GM23338 (cell line): Measurements from ENCODE around the gene RAB3GAP1. TPM values are rescaled to one million over a fixed set of nuclear protein-coding genes. Genes with fewer than 3 reads are reported as not detected.

Experiments used
- ATAC-seq: fragments of 200-7000 bp; cut with Tn5 transposase; 3 replicates; pipeline ENCODE4 v1.9.1; 2020
- DNase-seq: peaks from one replicate; pipeline ENCODE4 v3.0.0-alpha.2; 2015; ENCODE audit warnings: low spot score
- H2AFZ ChIP-seq: fragments of 200-600 bp; sonication (generic); 2 replicates; pipeline ENCODE4 v1.8.0; 2016; ENCODE audit warnings: antibody characterized with exemption, mild to moderate bottlenecking, moderate library complexity
- H3F3A ChIP-seq: fragments of 200-600 bp; sonication (generic); replicated peaks from 2 replicates; pipeline ENCODE4 v1.8.0; 2017; ENCODE audit warnings: antibody characterized with exemption, mixed run types, low read depth
- H3K27ac ChIP-seq: fragments of 200-600 bp; sonication (generic); 2 replicates; pipeline ENCODE4 v1.6.1; 2016; ENCODE audit warnings: low read depth
- H3K27me3 ChIP-seq: fragments of 200-600 bp; sonication (generic); 2 replicates; pipeline ENCODE4 v1.8.0; 2016; ENCODE audit warnings: mild to moderate bottlenecking, mixed run types, moderate library complexity; ENCODE audit not compliant: insufficient read depth
- H3K36me3 ChIP-seq: fragments of 200-600 bp; sonication (generic); 2 replicates; pipeline ENCODE4 v1.8.0; 2016; ENCODE audit warnings: mild to moderate bottlenecking; ENCODE audit not compliant: insufficient read depth
- H3K4me1 ChIP-seq: fragments of 200-600 bp; sonication (generic); 2 replicates; pipeline ENCODE4 v1.8.0; 2016; ENCODE audit warnings: mild to moderate bottlenecking, moderate library complexity; ENCODE audit not compliant: insufficient read depth
- H3K4me2 ChIP-seq: fragments of 200-600 bp; sonication (generic); 2 replicates; pipeline ENCODE4 v1.7.1; 2017; ENCODE audit warnings: mixed run types
- H3K4me3 ChIP-seq: fragments of 200-600 bp; sonication (generic); 2 replicates; pipeline ENCODE4 v1.6.1; 2016; ENCODE audit warnings: mixed run types
- H3K79me2 ChIP-seq: fragments of 200-600 bp; sonication (generic); replicated peaks from 2 replicates; pipeline ENCODE4 v1.8.0; 2017; ENCODE audit warnings: mild to moderate bottlenecking; ENCODE audit not compliant: insufficient read depth
- H3K9me2 ChIP-seq: fragments of 200-600 bp; sonication (generic); 2 replicates; pipeline ENCODE4 v1.8.0; 2017; ENCODE audit not compliant: insufficient read depth
- H4K20me1 ChIP-seq: fragments of 200-600 bp; sonication (generic); replicated peaks from 2 replicates; pipeline ENCODE4 v1.8.0; 2017; ENCODE audit warnings: mild to moderate bottlenecking; ENCODE audit not compliant: insufficient read depth
- H3K27ac Mint-ChIP-seq: 2 replicates; pipeline ENCODE4 v1.8.0; 2020; ENCODE audit warnings: inconsistent platforms, mild to moderate bottlenecking, moderate library complexity, mixed read lengths
- H3K27me3 Mint-ChIP-seq: 3 replicates; pipeline ENCODE4 v1.8.0; 2022; ENCODE audit warnings: low read depth, mild to moderate bottlenecking, moderate library complexity, mixed read lengths, inconsistent platforms; ENCODE audit not compliant: insufficient read depth, poor library complexity
- H3K36me3 Mint-ChIP-seq: 3 replicates; pipeline ENCODE4 v1.8.0; 2021; ENCODE audit warnings: low read depth, mild to moderate bottlenecking, inconsistent platforms, moderate library complexity, mixed read lengths
- H3K4me1 Mint-ChIP-seq: 3 replicates; pipeline ENCODE4 v1.8.0; 2020; ENCODE audit warnings: mild to moderate bottlenecking, inconsistent platforms, mixed read lengths
- H3K4me3 Mint-ChIP-seq: 3 replicates; pipeline ENCODE4 v1.8.0; 2021; ENCODE audit warnings: moderate library complexity, mild to moderate bottlenecking, inconsistent platforms, mixed read lengths
- H3K9me3 Mint-ChIP-seq: 3 replicates; pipeline ENCODE4 v1.8.0; 2020; ENCODE audit warnings: moderate library complexity, mild to moderate bottlenecking, inconsistent platforms, mixed read lengths
- CTCF ChIP-seq, 2 experiments: fragments of 200-600 bp in 1 of 2; sonication (generic) in 1 of 2; conservative IDR thresholded peaks; 2 replicates each; pipeline versions ENCODE4 v1.5.1 to v1.6.1; 2016 to 2017; ENCODE audit warnings: antibody characterized with exemption in 2 of 2, low read depth in 2 of 2, mild to moderate bottlenecking in 2 of 2, moderate library complexity in 1 of 2
- ETS1 ChIP-seq: IDR thresholded peaks from 2 replicates; pipeline ENCODE4 v1.6.1; 2016; ENCODE audit warnings: antibody characterized with exemption
- EZH2 ChIP-seq: fragments of 200-600 bp; sonication (generic); IDR thresholded peaks from one replicate; pipeline ENCODE4 v1.8.0; 2017; ENCODE audit warnings: antibody characterized with exemption, mild to moderate bottlenecking, low read depth; ENCODE audit not compliant: unreplicated experiment
- EZH2phosphoT487 ChIP-seq: fragments of 200-600 bp; sonication (generic); IDR thresholded peaks from one replicate; pipeline ENCODE4 v1.8.1; 2018; ENCODE audit warnings: antibody characterized with exemption; ENCODE audit not compliant: unreplicated experiment
- JUNB ChIP-seq: IDR thresholded peaks from one replicate; pipeline ENCODE4 v1.6.1; 2016; ENCODE audit warnings: antibody characterized with exemption; ENCODE audit not compliant: unreplicated experiment
- NANOG ChIP-seq: IDR thresholded peaks from 2 replicates; pipeline ENCODE4 v1.6.1; 2016; ENCODE audit warnings: antibody characterized with exemption, borderline replicate concordance
- POLR2AphosphoS5 ChIP-seq: IDR thresholded peaks from 2 replicates; pipeline ENCODE4 v1.6.1; 2016; ENCODE audit warnings: antibody characterized with exemption, low read depth
- REST ChIP-seq: IDR thresholded peaks from one replicate; pipeline ENCODE4 v1.6.1; 2018; ENCODE audit warnings: antibody characterized with exemption; ENCODE audit not compliant: unreplicated experiment
- STAT1 ChIP-seq: IDR thresholded peaks from one replicate; pipeline ENCODE4 v1.6.1; 2016; ENCODE audit warnings: antibody characterized with exemption; ENCODE audit not compliant: unreplicated experiment
- ZNF114 ChIP-seq: fragments of 250-450 bp; sonication (Bioruptor Pico); IDR thresholded peaks from 2 replicates; pipeline ENCODE4 v1.5.0; 2020; ENCODE audit warnings: mild to moderate bottlenecking, moderate library complexity
- ZNF331 ChIP-seq: fragments of 250-450 bp; sonication (Bioruptor Pico); IDR thresholded peaks from 2 replicates; pipeline ENCODE4 v1.5.0; 2020; ENCODE audit warnings: low read depth, mild to moderate bottlenecking, moderate library complexity
- ZNF462 ChIP-seq: fragments of 250-450 bp; sonication (Bioruptor Pico); IDR thresholded peaks from 2 replicates; pipeline ENCODE4 v1.5.0; 2020; ENCODE audit warnings: mild to moderate bottlenecking, moderate library complexity
- polyA plus RNA-seq: library from polyadenylated mRNA; unstranded; fragments of >200 nt; fragmentation: Nextera tagmentation; extraction: Ambion mirVana; gene quantifications from 2 replicates; pipeline ENCODE4 v1.2.1, GENCODE V29; 2016
- total RNA-seq: library from RNA; depleted of rRNA; stranded (reverse); fragments of >200 nt; shearing (Covaris generic); gene quantifications from 2 replicates; pipeline ENCODE4 v1.2.3, GENCODE V29; 2014

RAB3GAP1 gene
- total and polyA plus RNA-seq, 2 experiments from 2014 or later = 22.5 to 40.4 TPM

- Mint-ChIP-seq H3K27ac (no peak overlapping the region), H3K36me3 (peaks cover 16% of the 10 kb centered on the region), H3K27me3 (no peaks in the 10 kb centered on the region), H3K4me1 (no peaks in the 10 kb centered on the region), H3K9me3 (no peaks in the 10 kb centered on the region; the same call in 2 of the 3 replicates), H3K4me3 (no peak overlapping the region)
- no peak overlapping the region for H3K4me3 ChIP-seq
- TF ChIP-seq POLR2AphosphoS5 (no peak), CTCF (conservative IDR thresholded peaks at IDR 0.05; ENCODE audit: low read depth in 2 of 2) (no peak), JUNB (no peak), ZNF331 (CRISPR knock-in tag) (no peak), ETS1 (no peak), STAT1 (no peak), EZH2 (no peak), EZH2phosphoT487 (no peak), NANOG (no peak), ZNF462 (CRISPR knock-in tag) (no peak), REST (no peak), ZNF114 (CRISPR knock-in tag) (no peak)
- peaks cover 14% of the 10 kb centered on the region for H3K79me2 ChIP-seq
- no peak overlapping the region for H3K27ac ChIP-seq
- no peaks in the 10 kb centered on the region for H3K27me3 ChIP-seq
- ATAC-seq = no peak
- no peaks in the 10 kb centered on the region for H4K20me1 ChIP-seq
- no peaks in the 10 kb centered on the region for H3F3A ChIP-seq
- H3K4me2 ChIP-seq = no peak overlapping the region
- DNase-seq = no peak
- H2AFZ ChIP-seq = no peak overlapping the region
- no peaks in the 10 kb centered on the region for H3K9me2 ChIP-seq
- no peaks in the 10 kb centered on the region for H3K4me1 ChIP-seq
- H3K36me3 ChIP-seq = no peaks in the 10 kb centered on the region
These were observed 41.7 kb downstream of the RAB3GAP1 start for GRCh38 chr2:135093670-135094330.
